Retinal pigment epithelial cell (primary cell): ENCODE data around the gene RTCA.

Source experiments
- DNase-seq: peaks from one replicate; pipeline ENCODE4 v3.0.0-alpha.2; 2010; ENCODE audit warnings: low read depth
- H3K4me3 ChIP-seq: 2 replicates; pipeline ENCODE4 v1.5.1; 2011; ENCODE audit warnings: mild to moderate bottlenecking, low read length, control low read depth, moderate library complexity
- TF ChIP-seq, protein P1 (sequence below): conservative IDR thresholded peaks from 2 replicates; pipeline ENCODE4 v1.5.1; 2011; ENCODE audit warnings: low read depth, low read length, control low read depth, inconsistent platforms

Gene RTCA

DNA sequence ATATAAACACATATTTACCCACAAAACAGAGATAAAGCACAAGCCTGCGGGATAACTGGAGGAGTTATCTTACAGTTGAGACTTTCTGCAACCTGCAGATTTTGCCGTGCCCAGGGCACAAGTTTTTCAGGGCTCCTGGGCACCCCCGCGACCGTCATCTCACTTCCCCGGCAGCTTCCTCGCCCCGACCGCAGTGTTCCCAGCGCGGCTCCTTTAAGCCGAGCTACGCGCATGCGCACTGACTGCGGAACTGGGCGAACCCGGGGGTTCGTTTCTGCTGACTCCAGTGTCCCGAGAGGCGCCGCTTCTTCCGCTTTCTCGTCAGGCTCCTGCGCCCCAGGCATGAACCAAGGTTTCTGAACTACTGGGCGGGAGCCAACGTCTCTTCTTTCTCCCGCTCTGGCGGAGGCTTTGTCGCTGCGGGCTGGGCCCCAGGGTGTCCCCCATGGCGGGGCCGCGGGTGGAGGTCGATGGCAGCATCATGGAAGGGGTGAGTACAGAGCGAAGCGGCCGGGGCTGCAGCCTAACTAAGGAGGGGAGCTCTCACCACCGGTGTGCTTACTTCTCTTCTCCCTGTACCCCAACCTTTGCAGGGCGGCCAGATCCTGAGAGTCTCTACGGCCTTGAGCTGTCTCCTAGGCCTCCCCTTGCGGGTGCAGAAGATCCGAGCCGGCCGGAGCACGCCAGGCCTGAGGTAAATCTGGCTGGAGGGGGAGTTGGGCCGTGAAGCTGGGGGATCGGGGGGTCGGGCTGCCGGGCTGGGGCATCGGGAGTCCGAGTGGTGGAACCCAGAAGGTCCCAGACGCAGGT, at the start of gene RTCA:
Gene RTCA, plus strand, starts transcription at position 286 of the 810 bp plus-strand sequence. Its CDS starts 160 bp downstream, at position 446.
- TF ChIP-seq, protein P1, sequence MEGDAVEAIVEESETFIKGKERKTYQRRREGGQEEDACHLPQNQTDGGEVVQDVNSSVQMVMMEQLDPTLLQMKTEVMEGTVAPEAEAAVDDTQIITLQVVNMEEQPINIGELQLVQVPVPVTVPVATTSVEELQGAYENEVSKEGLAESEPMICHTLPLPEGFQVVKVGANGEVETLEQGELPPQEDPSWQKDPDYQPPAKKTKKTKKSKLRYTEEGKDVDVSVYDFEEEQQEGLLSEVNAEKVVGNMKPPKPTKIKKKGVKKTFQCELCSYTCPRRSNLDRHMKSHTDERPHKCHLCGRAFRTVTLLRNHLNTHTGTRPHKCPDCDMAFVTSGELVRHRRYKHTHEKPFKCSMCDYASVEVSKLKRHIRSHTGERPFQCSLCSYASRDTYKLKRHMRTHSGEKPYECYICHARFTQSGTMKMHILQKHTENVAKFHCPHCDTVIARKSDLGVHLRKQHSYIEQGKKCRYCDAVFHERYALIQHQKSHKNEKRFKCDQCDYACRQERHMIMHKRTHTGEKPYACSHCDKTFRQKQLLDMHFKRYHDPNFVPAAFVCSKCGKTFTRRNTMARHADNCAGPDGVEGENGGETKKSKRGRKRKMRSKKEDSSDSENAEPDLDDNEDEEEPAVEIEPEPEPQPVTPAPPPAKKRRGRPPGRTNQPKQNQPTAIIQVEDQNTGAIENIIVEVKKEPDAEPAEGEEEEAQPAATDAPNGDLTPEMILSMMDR = no peak

DNA sequence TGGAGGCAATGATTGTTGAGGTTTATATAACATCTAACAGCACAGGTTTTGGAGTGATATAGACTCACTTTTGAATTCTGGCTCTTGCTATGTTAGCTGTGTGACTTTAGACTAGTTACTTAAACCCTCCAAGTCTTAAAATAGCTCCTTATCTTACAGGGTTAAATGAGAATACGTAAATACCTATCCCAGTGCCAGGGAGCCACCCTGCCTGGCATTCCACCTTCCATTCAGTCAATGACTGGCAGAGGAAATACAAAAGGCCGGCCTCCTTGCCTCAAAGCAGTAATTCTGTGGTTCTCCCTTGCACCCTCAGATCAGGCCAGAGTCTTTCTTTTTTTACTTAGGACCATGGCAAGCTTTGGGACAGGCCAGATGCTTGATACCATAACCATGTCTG, 48.2 kb upstream of the RTCA start:
- H3K4me3 ChIP-seq = no peak overlapping the region

More for the DNA sequence above, at the start of gene RTCA:
- DNase-seq = peak; percentile 67
- H3K4me3 ChIP-seq = peak within 1 kb of the TSS; percentile 96

DNA sequence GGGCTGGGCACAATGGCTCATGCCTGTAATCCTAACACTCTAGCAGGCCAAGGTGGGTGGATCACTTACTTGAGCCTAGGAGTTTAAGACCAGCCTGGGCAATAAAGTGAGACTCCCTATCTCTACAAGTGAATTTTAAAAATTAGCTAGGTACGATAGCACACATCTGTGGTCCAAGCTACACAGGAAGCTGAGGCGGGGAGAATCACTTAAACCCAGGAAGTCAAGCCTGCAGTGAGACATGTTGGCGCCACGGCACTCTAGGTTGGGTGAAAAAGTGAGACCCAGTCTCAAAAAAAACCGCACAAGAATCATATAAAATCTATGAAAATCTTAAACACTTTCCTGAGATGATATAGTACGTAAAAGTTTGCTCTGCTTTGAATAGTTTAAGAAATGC, 46.6 kb upstream of the RTCA start:
- TF ChIP-seq, protein P1 = no peak
- H3K4me3 ChIP-seq = no peak overlapping the region
- no peak for DNase-seq

More for the DNA sequence above, 48.2 kb upstream of the RTCA start:
- no peak for DNase-seq
- TF ChIP-seq, protein P1 = no peak

DNA sequence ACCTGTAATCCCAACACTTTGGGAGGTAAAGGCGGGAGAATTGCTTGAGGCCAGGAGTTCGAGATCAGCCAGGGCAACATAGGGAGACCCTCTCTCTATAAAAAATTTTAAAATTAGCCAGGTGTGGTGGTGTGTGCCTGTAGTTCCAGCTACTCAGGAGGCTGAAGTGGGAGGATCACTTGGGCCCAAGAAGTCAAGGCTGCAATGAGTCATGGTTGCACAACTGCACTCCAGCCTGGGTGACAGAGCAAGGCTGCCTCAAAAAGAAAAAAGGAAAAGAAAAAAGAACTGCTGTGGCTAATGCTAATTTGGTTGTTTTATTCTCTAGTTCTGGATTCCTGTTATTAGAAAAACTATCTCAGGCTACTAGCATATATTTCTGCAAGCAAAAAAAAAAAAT, 46.1 kb upstream of the RTCA start:
- TF ChIP-seq, protein P1 = no peak
- no peak for DNase-seq
- no peak overlapping the region for H3K4me3 ChIP-seq

DNA sequence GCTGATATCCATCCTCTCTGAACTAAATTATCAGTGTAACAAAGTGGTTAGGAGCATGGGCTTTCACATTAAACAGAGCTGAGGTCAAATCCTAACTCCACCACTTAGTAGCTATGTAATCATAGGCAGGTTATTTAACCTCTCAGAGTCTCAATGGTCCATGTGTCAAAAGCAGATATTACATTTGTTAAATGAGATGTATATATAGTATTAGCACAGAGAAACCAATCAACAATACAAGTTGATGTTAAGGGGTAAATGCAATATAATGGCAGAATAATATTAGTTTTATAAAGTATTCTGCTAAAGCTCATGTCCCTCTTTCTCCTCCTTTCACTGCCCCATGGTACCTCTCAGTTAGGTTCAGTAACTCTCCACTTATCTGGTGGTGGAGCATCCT, 43.6 kb upstream of the RTCA start:
- H3K4me3 ChIP-seq = no peak overlapping the region
- TF ChIP-seq, protein P1 = no peak
- no peak for DNase-seq

DNA sequence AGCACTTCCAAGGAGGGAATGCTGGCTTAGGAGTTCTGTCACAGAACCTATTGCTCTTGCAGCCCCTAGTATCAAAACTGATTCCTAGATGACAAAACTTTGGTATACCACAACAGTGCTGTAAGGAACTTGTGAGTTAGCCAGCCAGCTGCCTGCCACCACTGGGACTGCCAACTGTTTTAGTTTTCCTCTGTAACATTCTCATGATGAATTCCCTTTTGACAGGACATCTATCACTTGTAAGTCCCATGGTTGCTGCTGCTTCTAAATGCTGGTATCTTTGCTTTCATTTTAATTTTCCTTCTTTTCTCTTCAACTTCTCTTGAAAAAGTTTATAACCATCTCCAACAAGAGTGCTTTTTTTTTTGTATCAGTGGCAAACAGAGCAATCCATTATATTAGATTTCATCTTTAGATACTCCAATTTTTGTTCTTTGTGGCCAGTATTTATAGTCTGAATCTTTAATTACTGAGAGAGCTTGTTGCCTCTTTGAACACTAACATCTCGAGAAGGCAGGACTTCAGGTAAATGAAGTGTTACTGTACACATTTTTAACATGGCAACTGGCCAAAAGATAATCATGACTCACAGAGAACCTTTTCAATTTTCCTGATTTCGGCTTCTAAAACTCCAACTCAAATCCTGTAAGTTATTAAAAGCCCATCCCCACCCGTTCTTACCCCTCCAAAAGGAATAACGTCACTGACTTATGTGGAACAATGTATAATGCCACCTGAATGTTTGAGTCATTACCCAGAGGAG, 36.2 kb upstream of the RTCA start:
- TF ChIP-seq, protein P1 = no peak
- no peak overlapping the region for H3K4me3 ChIP-seq
- DNase-seq = no peak
